Measurements from ENCODE around the gene PWP2. TPM values are rescaled to one million over a fixed set of nuclear protein-coding genes. Genes with fewer than 3 reads are reported as not detected.

PWP2 gene
- total RNA-seq, 1 experiment from 2014 or later, result 6.0 TPM

DNA sequence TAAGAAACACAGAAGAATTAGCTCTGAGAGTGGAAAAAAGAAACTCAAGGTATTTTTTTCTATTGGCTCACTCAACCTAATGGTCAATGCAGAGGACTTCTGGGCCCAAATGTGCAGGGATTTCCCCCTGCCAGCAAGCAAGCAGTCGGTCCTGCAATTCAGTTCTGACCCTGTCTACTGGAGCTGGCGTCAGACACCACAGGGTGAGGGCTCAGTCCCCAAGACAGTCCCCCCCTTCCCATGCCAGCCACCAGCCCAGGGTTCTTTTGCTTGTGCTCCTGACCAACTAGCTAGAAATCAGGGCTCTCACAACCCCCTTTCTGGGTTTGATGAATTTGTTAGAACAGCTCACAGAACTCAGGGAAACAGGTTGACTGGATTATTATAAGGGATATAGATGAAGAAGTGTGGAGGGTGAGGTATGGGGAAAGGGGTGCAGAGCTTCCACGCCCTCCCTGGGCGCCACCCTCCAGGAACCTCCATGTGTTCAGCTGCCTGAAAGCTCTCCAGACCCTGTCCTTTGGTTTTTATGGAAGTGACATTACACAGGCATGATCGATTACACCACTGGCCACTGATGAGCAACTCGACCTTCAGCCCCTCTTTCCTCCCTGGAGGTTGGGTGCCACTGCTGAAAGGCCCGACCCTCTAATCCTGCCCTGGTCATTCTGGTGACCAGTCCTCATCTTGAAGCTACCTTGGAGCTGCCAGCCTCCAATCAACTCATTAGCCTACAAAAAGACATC, 22.5 kb upstream of the PWP2 start:
- Mint-ChIP-seq H3K27me3 (ENCODE audit: low read depth) (no peaks in the 10 kb centered on the region), H3K27ac (peak overlapping the region in 1 of 3 experiments; percentile 79; a peak in 1 of 7 replicates), H3K4me1 (no peaks in the 10 kb centered on the region), H3K36me3 (ENCODE audit: insufficient read depth in 1 of 3, low read depth in 3 of 3) (peaks cover 20 to 86% (median 69%) of the 10 kb centered on the region in 3 experiments; a peak in 6 of 7 replicates), H3K4me3 (no peak overlapping the region), H3K9me3 (no peaks in the 10 kb centered on the region)
- H2AK5ac ChIP-seq (ENCODE audit: insufficient read length, low read length), result no peak overlapping the region
- H2BK20ac ChIP-seq (ENCODE audit: low read depth, low read length, poor library complexity, severe bottlenecking), result no peak overlapping the region
- H3K9ac ChIP-seq (ENCODE audit: extremely low read depth, insufficient read length, low read length), result no peak overlapping the region
- H3K14ac ChIP-seq (ENCODE audit: insufficient read depth, low read length), result no peak overlapping the region
- no peak for DNase-seq
- no peak overlapping the region for H2BK5ac ChIP-seq (ENCODE audit: insufficient read length, low read length)
- TF ChIP-seq, protein P1, sequence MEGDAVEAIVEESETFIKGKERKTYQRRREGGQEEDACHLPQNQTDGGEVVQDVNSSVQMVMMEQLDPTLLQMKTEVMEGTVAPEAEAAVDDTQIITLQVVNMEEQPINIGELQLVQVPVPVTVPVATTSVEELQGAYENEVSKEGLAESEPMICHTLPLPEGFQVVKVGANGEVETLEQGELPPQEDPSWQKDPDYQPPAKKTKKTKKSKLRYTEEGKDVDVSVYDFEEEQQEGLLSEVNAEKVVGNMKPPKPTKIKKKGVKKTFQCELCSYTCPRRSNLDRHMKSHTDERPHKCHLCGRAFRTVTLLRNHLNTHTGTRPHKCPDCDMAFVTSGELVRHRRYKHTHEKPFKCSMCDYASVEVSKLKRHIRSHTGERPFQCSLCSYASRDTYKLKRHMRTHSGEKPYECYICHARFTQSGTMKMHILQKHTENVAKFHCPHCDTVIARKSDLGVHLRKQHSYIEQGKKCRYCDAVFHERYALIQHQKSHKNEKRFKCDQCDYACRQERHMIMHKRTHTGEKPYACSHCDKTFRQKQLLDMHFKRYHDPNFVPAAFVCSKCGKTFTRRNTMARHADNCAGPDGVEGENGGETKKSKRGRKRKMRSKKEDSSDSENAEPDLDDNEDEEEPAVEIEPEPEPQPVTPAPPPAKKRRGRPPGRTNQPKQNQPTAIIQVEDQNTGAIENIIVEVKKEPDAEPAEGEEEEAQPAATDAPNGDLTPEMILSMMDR (conservative IDR thresholded peaks at IDR 0.05), result no peak
- H2BK15ac ChIP-seq (ENCODE audit: low read depth, low read length), result no peak overlapping the region
- H4K8ac ChIP-seq (replicated peaks; ENCODE audit: insufficient read length, low read depth, low read length), result no peak overlapping the region
- H3T11ph ChIP-seq (ENCODE audit: low read length), result no peak overlapping the region
- no peaks in the 10 kb centered on the region for H3K4me1 ChIP-seq (ENCODE audit: insufficient read depth, low read length)
- no peaks in the 10 kb centered on the region for H3K27me3 ChIP-seq (ENCODE audit: insufficient read depth, low read length)
- H3K27ac ChIP-seq (ENCODE audit: insufficient read length, low read depth, low read length), result no peak overlapping the region
- no peaks in the 10 kb centered on the region for H3K9me3 ChIP-seq (ENCODE audit: control insufficient read depth, low read depth, low read length)
- H3K23ac ChIP-seq (ENCODE audit: insufficient read length, low read depth, low read length), result no peak overlapping the region
- no peak overlapping the region for H4K91ac ChIP-seq (ENCODE audit: insufficient read length, low read depth, low read length)
- no peak overlapping the region for H3K18ac ChIP-seq (ENCODE audit: insufficient read length, low read depth, low read length)
- H3K4me2 ChIP-seq (ENCODE audit: insufficient read depth, insufficient read length, low read length), result no peak overlapping the region
- H2AFZ ChIP-seq (ENCODE audit: low read length), result no peak overlapping the region
- H3K4ac ChIP-seq (ENCODE audit: low read depth, low read length), result no peak overlapping the region
- H3K23me2 ChIP-seq (ENCODE audit: insufficient read length, low read depth, low read length, poor library complexity, severe bottlenecking), result no peaks in the 10 kb centered on the region
- WGBS (ENCODE audit: extremely low coverage, insufficient read length, low lambda C conversion rate), result no CpG with 5 or more reads among the region's 7 CpGs
- H3K79me1 ChIP-seq (ENCODE audit: insufficient read depth, low read depth, low read length, poor library complexity, severe bottlenecking), result no peaks in the 10 kb centered on the region
- no peaks in the 10 kb centered on the region for H4K20me1 ChIP-seq (ENCODE audit: control insufficient read depth, insufficient read depth, insufficient read length)
- H4K5ac ChIP-seq (ENCODE audit: insufficient read length, low read depth, low read length), result no peak overlapping the region
- H2BK120ac ChIP-seq (ENCODE audit: low read depth, low read length, poor library complexity, severe bottlenecking), result no peak overlapping the region
- no peak overlapping the region for H3K56ac ChIP-seq (ENCODE audit: insufficient read length, low read depth, low read length)
- H2BK12ac ChIP-seq (ENCODE audit: insufficient read length, low read depth, low read length), result no peak overlapping the region
- no peaks in the 10 kb centered on the region for H3K79me2 ChIP-seq (ENCODE audit: insufficient read depth, low read length)

Data from H9 (cell line).